Heart left ventricle (tissue), 16 donors: ENCODE results near the gene CBX7. TPM values are rescaled to one million over a fixed set of nuclear protein-coding genes. Genes with fewer than 3 reads are reported as not detected.
A peak's percentile ranks its signal among the peaks of the same experiment; 100 is the strongest.
"Not testable (repeated sequence)": the region's sequence is repeated elsewhere in the genome, so short reads cannot be mapped to it uniquely, and the experiment has no call there.

Experiments
- ATAC-seq, 4 donors: fragments of 200-7000 bp; cut with Tn5 transposase; one replicate each; pipeline ENCODE4 v1.9.1; 2020 to 2022; ENCODE audit warnings: moderate library complexity in 4 of 4, mild to moderate bottlenecking in 3 of 4, moderate number of reproducible peaks in 1 of 4
- DNase-seq, 5 donors: peaks; one replicate each; pipeline ENCODE4 v3.0.0-alpha.2; 2020
- H3K27ac ChIP-seq, 12 donors: fragments of 200-600 bp; sonication (generic) in 4 of 12; one replicate each; pipeline versions ENCODE4 v1.5.0 to v1.8.0; 2016 to 2022; ENCODE audit warnings: mild to moderate bottlenecking in 2 of 12
- H3K27me3 ChIP-seq, 9 donors: fragments of 200-600 bp; sonication (generic) in 2 of 9; one replicate each; pipeline versions ENCODE4 v1.5.1 to v1.8.0; 2016 to 2022; ENCODE audit warnings: mild to moderate bottlenecking in 3 of 9
- H3K36me3 ChIP-seq, 9 donors: fragments of 200-600 bp; sonication (generic) in 2 of 9; one replicate each; pipeline versions ENCODE4 v1.5.0 to v1.8.0; 2018 to 2022; ENCODE audit warnings: mild to moderate bottlenecking in 2 of 9
- H3K4me1 ChIP-seq, 12 donors: fragments of 200-600 bp; sonication (generic) in 4 of 12; one replicate each; pipeline versions ENCODE4 v1.5.0 to v1.8.0; 2016 to 2022; ENCODE audit warnings: mild to moderate bottlenecking in 3 of 12
- H3K4me3 ChIP-seq, 12 donors: fragments of 200-600 bp; sonication (generic) in 4 of 12; one replicate each; pipeline versions ENCODE4 v1.5.0 to v1.8.0; 2017 to 2022; ENCODE audit warnings: mild to moderate bottlenecking in 9 of 12, moderate library complexity in 4 of 12
- H3K9me3 ChIP-seq, 12 donors: fragments of 200-600 bp; sonication (generic) in 4 of 12; one replicate each; pipeline versions ENCODE4 v1.5.0 to v1.8.0; 2016 to 2022; ENCODE audit warnings: mild to moderate bottlenecking in 1 of 12
- CTCF ChIP-seq, 12 donors: fragments of 200-600 bp; sonication (generic) in 4 of 12; IDR thresholded peaks; one replicate each; pipeline versions ENCODE4 v1.5.0 to v1.8.0; 2018 to 2022; ENCODE audit warnings: antibody characterized with exemption in 12 of 12, mild to moderate bottlenecking in 5 of 12
- POLR2A ChIP-seq, 2 donors: fragments of 450-650 bp; IDR thresholded peaks; one replicate each; pipeline ENCODE4 v1.6.1; 2017; ENCODE audit warnings: antibody characterized with exemption in 2 of 2, mild to moderate bottlenecking in 2 of 2, moderate library complexity in 2 of 2
- WGBS, 4 donors: extraction: QIAGEN DNeasy Blood & Tissue Kit in 2 of 4; methylation state at CpG; one replicate each; pipeline versions ENCODE4 v1.1.5 to v1.1.7; 2013 to 2018; 5-methylcytosine and 5-hydroxymethylcytosine counted together
- intact Hi-C, 10 donors: fragments of 100-400 bp; cut with DNase I; formaldehyde crosslinking; loops; one replicate each; pipeline versions ENCODE4 v1.11.1 to v1.14.2; 2022
- polyA plus RNA-seq, 2 donors: library from polyadenylated mRNA; stranded (reverse); fragments of 200-250 nt; gene quantifications; one replicate each; pipeline ENCODE4 v1.2.3, GENCODE V29; 2013
- total RNA-seq, 9 donors: library from RNA; depleted of rRNA in 2 of 9; stranded (reverse); fragments of >200 nt in 2 of 9; fragmentation: NEBNext Ultra II Directional in 3 of 9; extraction: Animal tissue kit (Norgen Biotek cat#: 25700) in 3 of 9; gene quantifications; one replicate each; pipeline versions ENCODE4 v1.1.0 to v1.2.4, GENCODE V29; 2016 to 2023
- donor health status: ischemic (EF 13 %, LVEDD 7.1; RV severe dilation, severe dysfunction).
- donor health status: healthy with polysubstance abuse.
- donor health status: DM: no; HTN: yes; CAD: no.
- donor health status: DM: no; HTN: no; CAD: no.
- donor health status: ischemic (EF 25% LVEDD 6.9; RV normal size, moderate dysfunction).
- donor health status: ischemic (EF 25% LVEDD 5.7; RV mildly dilated, moderate dysfunction).
- donor health status: healthy.
- donor health status: DM: yes; HTN: yes; CAD: no.
- donor health status: ischemic (EF 35%, LVEDD 5.7; RV mildly dilated, moderate dysfunction).
- donor health status: nonischemic (EF 11% LVEDD 7.7; RV severe dilation, severe dysfunction).
- donor health status: DM: yes; HTN: yes; CAD: no.
- donor health status: PGD.
- donor health status: ischemic (EF 29% LVEDD 5.4; RV normal size, mild dysfunction).
- donor health status: nonischemic (EF 23%, LVEDD 6.1; RV moderate dilation, normal function).

The CBX7 gene
- total and polyA plus RNA-seq, 11 donors, result 48.3 to 187 (median 69.8) TPM

- no peak overlapping the region for H3K27ac ChIP-seq
- intact Hi-C loops, result no loop called here
- H3K4me3 ChIP-seq, result no peak overlapping the region
- no peak for TF ChIP-seq CTCF (IDR thresholded peaks at IDR 0.05)
- TF ChIP-seq POLR2A (IDR thresholded peaks at IDR 0.05), result no peak
- no peaks in the 10 kb centered on the region for H3K9me3 ChIP-seq
- peaks cover 6 to 11% (median 8%) of the 10 kb centered on the region in 12 donors for H3K4me1 ChIP-seq
- 94 to 96% (median 95%) methylated on average over 5 of the region's 5 CpGs for WGBS, 4 donors
- no peaks in the 10 kb centered on the region for H3K36me3 ChIP-seq
- H3K27me3 ChIP-seq, result no peaks in the 10 kb centered on the region
- no peak for ATAC-seq
- no peak for DNase-seq
Observed at GRCh38 chr22:39166547-39166946, 14.1 kb upstream of the CBX7 start.

GRCh38 chr22:39156093-39156492, 3.6 kb upstream of the CBX7 start:
- H3K27ac ChIP-seq, result not testable (repeated sequence)
- WGBS, 4 donors, result 90 to 92% (median 92%) methylated on average over 8 of the region's 8 CpGs

GRCh38 chr22:39155421-39155820, 2.9 kb upstream of the CBX7 start:
- ATAC-seq (no peak), DNase-seq (no peak)
- 90 to 94% (median 91%) methylated on average over 18 of the region's 18 CpGs for WGBS, 4 donors
- Histone ChIP-seq H3K9me3 (peaks cover 0 to 7% (median 0%) of the 10 kb centered on the region in 12 donors), H3K27ac (no peak overlapping the region), H3K36me3 (no peaks in the 10 kb centered on the region), H3K4me1 (peaks cover 0 to 26% (median 18%) of the 10 kb centered on the region in 12 donors), H3K27me3 (peaks cover 0 to 15% (median 0%) of the 10 kb centered on the region in 9 donors), H3K4me3 (no peak overlapping the region)
- intact Hi-C loops, result no loop called here
- TF ChIP-seq CTCF (IDR thresholded peaks at IDR 0.05), result no peak
- TF ChIP-seq POLR2A (IDR thresholded peaks at IDR 0.05), result no peak

More at GRCh38 chr22:39156093-39156492, 3.6 kb upstream of the CBX7 start:
- Histone ChIP-seq H3K27me3 (peaks cover 0 to 15% (median 0%) of the 10 kb centered on the region in 9 donors), H3K4me1 (peaks cover 0 to 23% (median 11%) of the 10 kb centered on the region in 12 donors)
- H3K9me3 ChIP-seq, intact Hi-C loops, ATAC-seq, DNase-seq, H3K36me3 ChIP-seq, H3K4me3 ChIP-seq: not testable (repeated sequence)

- intact Hi-C loops, result loop anchor here in 4 of 10 donors (5.0 kb wide), 2 partner anchors 164 to 369 kb away; partner anchors contain the start of genes RPL3 (in 4 of the 4) and ATF4 (in 1 of the 4)
- H3K4me3 ChIP-seq, result peak overlapping the region; percentile 25 to 99 (median 92)
- H3K27me3 ChIP-seq, result peaks cover 0 to 15% (median 0%) of the 10 kb centered on the region in 9 donors
- peak overlapping the region; percentile 75 to 99 (median 94) for H3K27ac ChIP-seq
- 3 to 5% (median 4%) methylated on average over 40 to 43 of the region's 43 CpGs for WGBS, 4 donors
- DNase-seq (no peak), ATAC-seq (no peak)
- H3K9me3 ChIP-seq, result peaks cover 0 to 5% (median 0%) of the 10 kb centered on the region in 12 donors
- H3K36me3 ChIP-seq, result peaks cover 0 to 15% (median 6%) of the 10 kb centered on the region in 9 donors
- no peak for TF ChIP-seq CTCF (IDR thresholded peaks at IDR 0.05)
- no peak for TF ChIP-seq POLR2A (IDR thresholded peaks at IDR 0.05)
- peaks cover 0 to 48% (median 31%) of the 10 kb centered on the region in 12 donors for H3K4me1 ChIP-seq
Observed at GRCh38 chr22:39153220-39153717, 789 bp upstream of the CBX7 start.
